NT2/D1 (cell line): ENCODE results near the gene ANTXRL.

Source experiments
- DNase-seq: peaks from one replicate; pipeline ENCODE4 v3.0.0-alpha.2; 2011; ENCODE audit warnings: low read depth, low spot score
- H3K27me3 ChIP-seq: 2 replicates; pipeline ENCODE4 v1.6.0; 2011; ENCODE audit warnings: mild to moderate bottlenecking; ENCODE audit not compliant: insufficient read length, insufficient read depth
- H3K36me3 ChIP-seq: 2 replicates; pipeline ENCODE4 v1.6.1; 2011; ENCODE audit warnings: mild to moderate bottlenecking, low read length, mixed read lengths; ENCODE audit not compliant: insufficient read depth, insufficient read length
- H3K4me1 ChIP-seq: 2 replicates; pipeline ENCODE4 v1.5.1; 2011; ENCODE audit not compliant: insufficient read depth, insufficient read length
- H3K4me3 ChIP-seq: 2 replicates; pipeline ENCODE4 v1.5.1; 2011; ENCODE audit warnings: low read depth; ENCODE audit not compliant: insufficient read length
- H3K9ac ChIP-seq: 2 replicates; pipeline ENCODE4 v1.6.0; 2011; ENCODE audit warnings: low read depth; ENCODE audit not compliant: insufficient read length
- H3K9me3 ChIP-seq: 2 replicates; pipeline ENCODE4 v1.5.1; 2011; ENCODE audit warnings: mild to moderate bottlenecking, low read length; ENCODE audit not compliant: insufficient read depth
- SUZ12 ChIP-seq: IDR thresholded peaks from 2 replicates; pipeline ENCODE4 v1.6.1; 2011; ENCODE audit not compliant: insufficient read length, insufficient read depth; ENCODE audit errors: extremely low read depth
- YY1 ChIP-seq: IDR thresholded peaks from 2 replicates; pipeline ENCODE4 v1.6.1; 2011; ENCODE audit not compliant: insufficient read length, insufficient read depth
- ZNF274 ChIP-seq: IDR thresholded peaks from 2 replicates; pipeline ENCODE4 v1.6.1; 2011; ENCODE audit warnings: mild to moderate bottlenecking, low read depth, low read length

ANTXRL gene

DNA sequence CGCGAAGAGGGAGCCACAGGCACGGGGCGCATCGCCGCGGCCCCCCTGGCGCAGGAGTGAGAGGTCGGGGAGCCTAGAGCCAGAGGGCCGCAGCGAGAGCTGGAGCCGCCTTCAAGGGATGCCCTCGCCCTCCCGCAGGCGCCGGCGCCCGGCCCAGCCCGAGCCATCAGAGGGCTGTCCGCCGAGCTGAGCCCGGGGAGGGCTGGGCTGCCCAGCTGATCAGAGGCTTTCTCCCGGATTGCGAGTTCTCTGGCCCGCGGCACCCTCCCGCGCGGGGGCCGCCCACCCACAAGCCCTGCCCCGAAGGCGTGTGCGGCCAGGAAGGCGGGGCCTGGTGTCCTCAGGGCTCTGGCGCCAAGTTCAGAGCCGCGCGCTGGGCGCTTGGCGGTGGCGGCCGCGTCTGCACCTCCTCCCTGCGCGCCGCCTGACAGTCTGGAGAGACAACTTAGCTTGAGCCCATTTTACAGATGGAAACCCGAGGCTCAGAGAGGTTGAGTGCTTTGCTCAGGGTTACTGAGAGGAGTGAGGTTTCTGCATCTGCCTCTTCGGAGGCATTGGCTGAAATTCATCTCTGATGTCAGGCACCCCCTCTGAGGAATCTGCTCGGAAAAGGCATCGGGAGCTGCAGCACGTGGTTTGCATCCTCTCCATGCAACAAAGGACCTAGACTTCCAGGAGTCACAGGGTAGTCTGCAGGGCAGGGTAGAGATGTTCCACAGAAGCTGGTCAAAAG is 3.8 kb upstream of the ANTXRL start:
- no peaks in the 10 kb centered on the region for H3K36me3 ChIP-seq

GRCh38 chr10:46283580-46284285 is 3.1 kb upstream of the ANTXRL start:
- Histone ChIP-seq H3K9ac (peak overlapping the region; percentile 81), H3K9me3 (no peaks in the 10 kb centered on the region), H3K4me3 (peak overlapping the region; percentile 55), H3K36me3 (no peaks in the 10 kb centered on the region), H3K27me3 (peaks cover 25% of the 10 kb centered on the region), H3K4me1 (peaks cover 5% of the 10 kb centered on the region)
- TF ChIP-seq SUZ12 (no peak), YY1 (no peak), ZNF274 (no peak)
- no peak for DNase-seq

More for the DNA sequence above, 3.8 kb upstream of the ANTXRL start:
- DNase-seq = no peak
- H3K9me3 ChIP-seq = no peaks in the 10 kb centered on the region
- peak overlapping the region; percentile 50 for H3K9ac ChIP-seq
- no peak for TF ChIP-seq YY1
- TF ChIP-seq ZNF274 = no peak
- no peak for TF ChIP-seq SUZ12
- H3K27me3 ChIP-seq = peaks cover 25% of the 10 kb centered on the region
- H3K4me1 ChIP-seq = peaks cover 5% of the 10 kb centered on the region
- H3K4me3 ChIP-seq = peak overlapping the region; percentile 40

DNA sequence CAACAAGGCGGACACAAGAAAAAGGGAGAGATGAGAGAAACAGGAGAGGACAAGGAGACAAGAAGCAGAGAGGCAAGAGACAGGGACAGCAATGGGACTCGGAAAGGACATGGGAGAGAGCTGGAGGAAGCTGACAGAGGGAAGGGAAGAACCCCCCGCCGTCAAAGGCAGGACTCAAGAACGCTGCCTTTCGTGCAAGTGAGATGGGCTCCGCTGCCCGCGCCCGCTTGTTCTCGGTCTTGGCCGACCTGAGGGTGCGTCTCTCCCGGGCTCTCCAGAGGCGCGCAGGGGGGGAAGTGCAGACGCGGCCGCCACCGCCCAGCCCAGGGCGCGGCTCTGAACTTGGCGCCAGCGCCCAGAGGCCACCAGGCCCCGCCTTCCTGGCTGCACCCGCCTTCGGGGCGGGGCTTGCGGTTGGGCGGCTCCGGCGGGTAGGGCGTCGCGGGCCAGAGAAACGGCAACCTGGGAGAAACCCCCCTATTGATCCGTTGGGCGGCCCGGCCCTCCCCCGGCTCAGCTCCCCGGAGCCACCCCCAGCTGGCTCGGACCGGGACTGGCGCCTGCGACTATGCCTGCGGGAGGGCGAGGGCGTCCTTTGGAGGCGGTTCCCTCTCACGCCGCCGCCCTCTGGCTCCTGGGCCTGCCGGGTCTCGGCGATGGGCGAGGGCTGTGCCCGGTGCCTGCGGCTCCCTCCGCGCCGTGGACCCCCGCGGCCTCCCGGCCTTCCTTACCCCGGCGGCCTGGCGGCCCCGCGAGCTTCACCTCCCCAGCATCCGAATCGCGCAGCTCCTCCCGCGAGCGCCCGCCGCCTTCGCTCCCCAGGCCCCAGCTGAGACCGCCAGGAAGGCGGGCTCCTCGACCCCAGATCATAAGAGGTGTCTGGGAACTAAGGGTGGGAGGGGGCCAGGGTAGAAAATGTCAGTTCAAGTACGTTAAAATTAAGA is 2.2 kb upstream of the ANTXRL start:
- peak overlapping the region; percentile 55 for H3K4me3 ChIP-seq
- peak overlapping the region; percentile 85 for H3K9ac ChIP-seq
- DNase-seq = no peak
- TF ChIP-seq SUZ12 = no peak
- no peak for TF ChIP-seq YY1
- TF ChIP-seq ZNF274 = no peak
- no peaks in the 10 kb centered on the region for H3K9me3 ChIP-seq
- H3K36me3 ChIP-seq = no peaks in the 10 kb centered on the region
- H3K4me1 ChIP-seq = peaks cover 5% of the 10 kb centered on the region
- H3K27me3 ChIP-seq = peaks cover 25% of the 10 kb centered on the region

DNA sequence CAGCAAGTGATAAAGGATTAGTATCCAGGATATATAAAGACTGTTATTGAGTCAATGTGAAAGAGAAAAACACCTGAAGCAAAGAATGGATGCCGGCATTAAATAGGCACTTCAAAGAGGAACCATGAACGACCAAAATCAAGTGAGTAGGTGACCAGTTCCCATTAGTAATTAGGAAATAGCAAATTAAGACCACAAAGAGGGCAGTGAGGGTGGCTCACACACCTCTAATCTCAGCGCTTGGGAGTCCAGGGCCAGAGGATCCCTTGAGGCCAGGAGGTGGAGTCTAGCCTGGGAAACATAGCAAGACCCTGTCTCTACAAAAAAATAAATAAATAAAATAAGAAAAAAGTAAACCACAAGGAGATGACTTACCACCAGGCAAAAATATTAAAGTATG is 1.5 kb upstream of the ANTXRL start:
- no peak for DNase-seq
- TF ChIP-seq YY1 = no peak
- TF ChIP-seq SUZ12 = no peak
- TF ChIP-seq ZNF274 = no peak
- no peaks in the 10 kb centered on the region for H3K36me3 ChIP-seq
- no peaks in the 10 kb centered on the region for H3K9me3 ChIP-seq
- H3K27me3 ChIP-seq = peaks cover 25% of the 10 kb centered on the region
- H3K4me3 ChIP-seq = peak overlapping the region; percentile 47
- H3K4me1 ChIP-seq = peaks cover 5% of the 10 kb centered on the region
- peak overlapping the region; percentile 85 for H3K9ac ChIP-seq

DNA sequence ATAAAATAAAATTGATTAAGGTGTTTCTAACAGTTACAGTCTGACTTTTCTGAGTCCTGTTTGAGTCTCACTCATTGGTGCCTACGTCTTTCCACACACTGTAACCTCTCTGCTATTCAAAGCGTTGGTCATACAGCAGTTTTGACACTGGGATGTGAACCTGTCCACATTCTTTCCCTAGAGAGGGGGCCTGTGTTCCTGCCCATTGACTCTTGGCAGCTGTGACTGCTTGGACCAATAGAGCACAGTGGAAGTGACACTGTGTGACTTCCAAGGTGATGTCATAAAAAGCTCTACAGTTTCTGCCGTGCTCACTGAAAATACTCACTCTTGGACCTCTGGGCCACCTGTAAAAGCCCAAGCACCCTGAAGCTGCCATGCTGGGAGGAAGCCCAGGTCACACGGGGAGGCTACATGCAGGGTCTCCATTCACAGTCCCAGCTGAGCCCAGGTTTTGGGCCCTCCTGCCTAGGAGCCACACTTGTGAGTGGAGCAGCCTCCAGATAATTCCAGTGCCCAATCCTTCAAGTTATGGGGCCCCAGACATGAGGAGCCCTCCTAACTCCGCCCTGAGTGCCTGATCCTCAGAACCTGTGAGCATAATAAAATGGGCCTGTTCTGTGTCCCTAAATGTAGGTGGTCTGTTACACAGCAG is 704 bp upstream of the ANTXRL start:
- Histone ChIP-seq H3K4me1 (peaks cover 5% of the 10 kb centered on the region), H3K36me3 (no peaks in the 10 kb centered on the region), H3K9me3 (no peaks in the 10 kb centered on the region), H3K9ac (no peak overlapping the region), H3K4me3 (no peak overlapping the region), H3K27me3 (peaks cover 25% of the 10 kb centered on the region)
- no peak for TF ChIP-seq SUZ12
- no peak for TF ChIP-seq ZNF274
- no peak for TF ChIP-seq YY1
- DNase-seq = no peak

- DNase-seq = no peak
- H3K4me1 ChIP-seq = peaks cover 14% of the 10 kb centered on the region
- H3K27me3 ChIP-seq = peaks cover 11% of the 10 kb centered on the region
- H3K9me3 ChIP-seq = no peaks in the 10 kb centered on the region
- no peaks in the 10 kb centered on the region for H3K36me3 ChIP-seq
- no peak overlapping the region for H3K4me3 ChIP-seq
- H3K9ac ChIP-seq = no peak overlapping the region
- TF ChIP-seq ZNF274 = no peak
- TF ChIP-seq SUZ12 = no peak
- no peak for TF ChIP-seq YY1
Measured at GRCh38 chr10:46287846-46288477, 1.2 kb downstream of the ANTXRL start.
